ENCODE measurements around the gene ARRB1.
A peak's percentile ranks its signal among the peaks of the same experiment; 100 is the strongest.
"Not testable (repeated sequence)": the region's sequence is repeated elsewhere in the genome, so short reads cannot be mapped to it uniquely, and the experiment has no call there.

ARRB1 gene

DNA sequence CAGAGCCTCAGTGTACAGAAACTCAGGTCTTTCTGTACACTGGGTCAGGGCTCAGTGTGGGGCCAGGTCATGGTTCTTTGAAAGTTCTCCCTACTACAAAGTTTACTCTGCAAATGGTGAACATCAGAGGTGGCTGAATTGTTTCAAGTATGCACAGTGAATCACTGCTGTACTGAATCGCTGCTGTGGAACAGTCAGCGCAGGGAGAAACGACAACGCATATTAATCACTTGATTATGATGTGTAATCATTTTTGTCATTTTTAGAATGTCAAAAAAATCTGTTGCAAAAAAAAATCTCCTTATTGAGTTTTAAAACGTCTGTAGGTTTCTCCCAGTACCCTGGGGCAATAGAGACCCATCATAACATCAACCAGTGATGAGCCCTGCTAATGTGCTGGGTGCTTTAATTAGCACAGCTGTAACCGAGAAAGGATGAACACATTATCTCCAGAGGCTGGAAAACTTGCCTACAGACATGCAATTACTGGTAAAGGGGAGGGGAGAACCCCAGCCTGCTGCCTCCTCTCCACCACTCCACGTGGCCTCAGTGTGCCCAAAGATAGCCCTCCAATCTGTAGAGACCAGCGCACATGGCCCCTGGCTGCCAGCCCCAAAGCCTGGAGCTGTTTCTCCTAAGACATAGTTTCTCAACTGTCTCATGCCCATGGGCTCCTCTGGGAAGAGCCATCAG lies 12.8 kb downstream of the ARRB1 start:
- Histone ChIP-seq H3K4me1 (ENCODE audit: control insufficient read depth, insufficient read depth, low read length) (peaks cover 24% of the 10 kb centered on the region), H3K9me3 (ENCODE audit: control insufficient read depth, insufficient read depth, low read length) (no peaks in the 10 kb centered on the region), H3K4me3 (ENCODE audit: low read depth, low read length) (no peak overlapping the region), H3K36me3 (ENCODE audit: control insufficient read depth, insufficient read depth, low read length) (no peaks in the 10 kb centered on the region), H3K9ac (ENCODE audit: low read depth, low read length) (no peak overlapping the region), H3K27me3 (ENCODE audit: control insufficient read depth, insufficient read depth, low read length) (no peaks in the 10 kb centered on the region)

DNA sequence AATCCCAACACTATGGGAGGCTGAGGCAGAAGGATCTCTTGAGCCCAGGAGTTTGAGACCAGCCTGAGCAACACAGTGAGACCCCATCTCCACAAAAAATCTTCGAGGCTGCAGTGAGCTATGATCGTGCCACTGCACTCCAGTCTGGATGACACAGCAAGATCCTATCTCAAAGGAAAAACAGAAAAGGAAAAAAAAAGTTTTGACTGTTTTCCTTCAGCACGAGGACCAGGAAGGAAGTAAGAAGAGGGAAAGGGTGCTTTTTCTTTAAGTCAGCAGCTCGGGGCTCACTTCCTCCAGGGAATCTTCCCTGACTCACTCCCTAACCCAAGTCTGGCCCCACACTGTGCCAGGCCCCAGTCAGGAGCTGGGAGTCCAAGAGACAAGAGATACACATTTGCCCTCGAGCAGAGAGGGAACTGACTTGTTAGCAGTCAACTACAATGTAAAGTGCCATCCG lies 14.2 kb downstream of the ARRB1 start:
- H3K27me3 ChIP-seq (ENCODE audit: control insufficient read depth, insufficient read depth, low read length) = no peaks in the 10 kb centered on the region
- H3K4me3 ChIP-seq (ENCODE audit: low read depth, low read length) = no peak overlapping the region
- H3K9ac ChIP-seq (ENCODE audit: low read depth, low read length) = no peak overlapping the region
- H3K9me3 ChIP-seq (ENCODE audit: control insufficient read depth, insufficient read depth, low read length) = no peaks in the 10 kb centered on the region
- no peaks in the 10 kb centered on the region for H3K36me3 ChIP-seq (ENCODE audit: control insufficient read depth, insufficient read depth, low read length)
- peaks cover 19% of the 10 kb centered on the region for H3K4me1 ChIP-seq (ENCODE audit: control insufficient read depth, insufficient read depth, low read length)

DNA sequence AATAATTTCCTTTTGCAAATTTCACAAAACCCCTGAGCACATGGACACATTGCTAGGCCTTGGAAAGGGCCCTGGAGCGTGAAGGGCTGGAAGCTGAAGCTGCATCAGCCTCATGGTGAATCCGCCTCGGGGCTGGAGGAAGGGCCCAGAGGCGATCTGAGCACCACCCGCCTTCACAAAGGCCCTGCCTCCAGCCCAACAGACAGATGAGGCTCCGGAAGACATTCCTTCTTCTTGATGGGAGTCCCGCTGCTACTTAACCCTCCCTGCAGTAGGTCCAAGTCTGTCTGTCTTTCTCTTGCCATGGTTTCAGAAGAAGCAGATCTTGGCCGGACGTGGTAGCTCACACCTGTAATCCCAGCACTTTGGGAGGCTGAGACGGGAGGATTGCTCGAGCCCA lies 16.5 kb downstream of the ARRB1 start:
- no peaks in the 10 kb centered on the region for H3K27me3 ChIP-seq (ENCODE audit: control insufficient read depth, insufficient read depth, low read length)
- H3K9me3 ChIP-seq (ENCODE audit: control insufficient read depth, insufficient read depth, low read length) = no peaks in the 10 kb centered on the region
- no peak overlapping the region for H3K4me3 ChIP-seq (ENCODE audit: low read depth, low read length)
- no peaks in the 10 kb centered on the region for H3K36me3 ChIP-seq (ENCODE audit: control insufficient read depth, insufficient read depth, low read length)
- H3K9ac ChIP-seq (ENCODE audit: low read depth, low read length) = no peak overlapping the region
- peaks cover 14% of the 10 kb centered on the region for H3K4me1 ChIP-seq (ENCODE audit: control insufficient read depth, insufficient read depth, low read length)

DNA sequence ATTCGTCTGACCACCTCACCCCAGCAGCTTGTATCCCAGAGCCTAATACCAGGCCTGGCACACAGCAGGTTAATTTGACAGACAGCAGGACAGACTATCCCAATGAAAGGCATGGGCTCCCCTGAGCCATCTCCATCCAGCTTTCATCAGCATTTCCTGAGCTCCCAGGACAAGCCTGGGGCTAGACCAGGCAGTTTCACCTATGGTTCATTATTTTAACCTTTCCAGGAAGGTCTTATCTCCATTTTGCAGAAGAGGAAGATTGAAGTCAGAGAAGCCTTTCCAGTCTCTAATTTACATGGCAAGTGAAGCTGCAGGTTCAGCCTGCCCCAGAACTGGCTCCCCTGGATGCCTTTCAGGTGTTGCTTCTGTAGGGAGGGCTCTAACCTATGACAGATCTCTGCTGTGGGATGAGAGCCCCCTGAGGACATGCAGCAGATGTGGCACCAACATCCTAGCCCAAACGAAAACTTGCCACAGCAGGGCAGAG lies 17.0 kb downstream of the ARRB1 start:
- Histone ChIP-seq H3K4me3 (ENCODE audit: low read depth, low read length) (no peak overlapping the region), H3K9me3 (ENCODE audit: control insufficient read depth, insufficient read depth, low read length) (no peaks in the 10 kb centered on the region), H3K27me3 (ENCODE audit: control insufficient read depth, insufficient read depth, low read length) (no peaks in the 10 kb centered on the region), H3K36me3 (ENCODE audit: control insufficient read depth, insufficient read depth, low read length) (no peaks in the 10 kb centered on the region), H3K4me1 (ENCODE audit: control insufficient read depth, insufficient read depth, low read length) (peaks cover 15% of the 10 kb centered on the region), H3K9ac (ENCODE audit: low read depth, low read length) (no peak overlapping the region)

DNA sequence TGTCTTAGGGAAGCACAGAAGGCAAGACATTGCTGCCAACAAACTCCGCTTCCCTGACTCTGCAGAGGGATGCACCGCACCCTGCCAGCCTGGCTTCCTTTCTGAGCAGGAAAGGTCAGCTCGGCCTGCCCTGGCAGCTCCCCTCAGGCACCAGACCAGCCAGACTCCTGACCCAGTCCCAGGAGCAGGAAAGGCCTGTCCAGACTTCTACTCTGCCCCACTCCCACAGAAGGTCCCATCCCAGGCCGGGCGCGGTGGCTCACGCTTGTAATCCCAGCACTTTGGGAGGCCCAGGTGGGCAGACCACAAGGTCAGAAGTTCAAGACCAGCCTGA lies 17.7 kb downstream of the ARRB1 start:
- H3K27me3 ChIP-seq (ENCODE audit: control insufficient read depth, insufficient read depth, low read length) = no peaks in the 10 kb centered on the region
- no peak overlapping the region for H3K9ac ChIP-seq (ENCODE audit: low read depth, low read length)
- no peaks in the 10 kb centered on the region for H3K36me3 ChIP-seq (ENCODE audit: control insufficient read depth, insufficient read depth, low read length)
- no peak overlapping the region for H3K4me3 ChIP-seq (ENCODE audit: low read depth, low read length)
- H3K4me1 ChIP-seq (ENCODE audit: control insufficient read depth, insufficient read depth, low read length) = peaks cover 15% of the 10 kb centered on the region
- no peaks in the 10 kb centered on the region for H3K9me3 ChIP-seq (ENCODE audit: control insufficient read depth, insufficient read depth, low read length)

DNA sequence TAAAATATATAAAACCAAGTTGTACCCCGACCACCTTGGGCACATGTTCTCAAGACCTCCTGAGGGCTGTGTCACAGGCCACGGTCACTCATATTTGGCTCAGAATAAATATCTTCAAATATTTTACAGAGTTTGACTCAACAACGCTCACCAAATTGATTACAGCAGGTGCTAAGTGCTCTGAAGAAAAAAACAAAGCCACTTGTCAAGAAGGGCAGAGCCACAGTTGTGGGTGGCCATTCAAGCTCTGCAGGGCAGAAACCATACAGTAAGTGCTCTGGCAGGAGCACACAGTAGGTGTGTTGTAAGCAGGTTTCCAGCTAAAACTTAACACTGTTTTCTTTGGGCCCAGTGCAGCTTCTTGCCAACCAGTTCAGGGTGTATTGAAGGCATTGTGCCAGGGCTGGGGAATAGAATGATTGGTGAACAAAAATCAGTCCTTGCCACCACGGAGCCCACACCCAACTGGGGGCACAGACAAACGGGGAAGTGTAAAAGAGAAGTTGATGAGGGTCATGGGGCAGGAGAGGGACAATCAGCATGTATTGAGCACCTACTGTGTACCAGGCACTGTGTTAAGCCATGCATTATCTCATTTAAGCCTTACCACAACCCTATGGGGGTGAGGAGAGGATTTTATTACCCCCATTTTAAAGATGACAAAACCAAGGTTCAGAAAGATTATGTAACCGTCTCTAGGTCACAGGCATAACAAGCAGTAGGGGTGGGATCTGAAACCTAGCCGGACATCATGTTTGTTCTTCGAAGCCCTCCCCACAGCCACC lies 18.2 kb downstream of the ARRB1 start:
- H3K4me1 ChIP-seq (ENCODE audit: control insufficient read depth, insufficient read depth, low read length) = peaks cover 15% of the 10 kb centered on the region
- H3K9ac ChIP-seq (ENCODE audit: low read depth, low read length) = no peak overlapping the region
- no peaks in the 10 kb centered on the region for H3K27me3 ChIP-seq (ENCODE audit: control insufficient read depth, insufficient read depth, low read length)

DNA sequence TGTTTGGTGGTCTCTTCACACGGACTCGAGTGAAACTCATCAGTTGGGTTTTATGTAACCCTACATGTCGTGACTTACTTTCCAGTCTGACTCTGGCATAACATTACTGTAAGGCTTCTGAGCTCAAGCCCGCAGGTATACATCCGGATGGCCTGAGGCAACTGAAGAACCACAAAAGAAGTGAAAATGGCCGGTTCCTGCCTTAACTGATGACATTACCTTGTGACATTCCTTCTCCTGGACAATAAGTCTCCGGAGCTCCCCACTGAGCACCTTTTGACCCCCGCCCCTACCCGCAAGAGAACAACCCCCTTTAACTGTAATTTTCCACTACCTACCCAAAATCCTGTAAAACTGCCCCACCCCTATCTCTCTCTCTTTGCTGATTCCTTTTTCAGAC lies 19.7 kb downstream of the ARRB1 start:
- H3K9me3 ChIP-seq (ENCODE audit: control insufficient read depth, insufficient read depth, low read length); H3K4me3 ChIP-seq (ENCODE audit: low read depth, low read length); H3K9ac ChIP-seq (ENCODE audit: low read depth, low read length); H3K36me3 ChIP-seq (ENCODE audit: control insufficient read depth, insufficient read depth, low read length); H3K27me3 ChIP-seq (ENCODE audit: control insufficient read depth, insufficient read depth, low read length): not testable (repeated sequence)
- H3K4me1 ChIP-seq (ENCODE audit: control insufficient read depth, insufficient read depth, low read length) = peaks cover 15% of the 10 kb centered on the region

More for the DNA sequence above, 18.2 kb downstream of the ARRB1 start:
- Histone ChIP-seq H3K36me3 (ENCODE audit: control insufficient read depth, insufficient read depth, low read length) (no peaks in the 10 kb centered on the region), H3K4me3 (ENCODE audit: low read depth, low read length) (no peak overlapping the region), H3K9me3 (ENCODE audit: control insufficient read depth, insufficient read depth, low read length) (no peaks in the 10 kb centered on the region)

DNA sequence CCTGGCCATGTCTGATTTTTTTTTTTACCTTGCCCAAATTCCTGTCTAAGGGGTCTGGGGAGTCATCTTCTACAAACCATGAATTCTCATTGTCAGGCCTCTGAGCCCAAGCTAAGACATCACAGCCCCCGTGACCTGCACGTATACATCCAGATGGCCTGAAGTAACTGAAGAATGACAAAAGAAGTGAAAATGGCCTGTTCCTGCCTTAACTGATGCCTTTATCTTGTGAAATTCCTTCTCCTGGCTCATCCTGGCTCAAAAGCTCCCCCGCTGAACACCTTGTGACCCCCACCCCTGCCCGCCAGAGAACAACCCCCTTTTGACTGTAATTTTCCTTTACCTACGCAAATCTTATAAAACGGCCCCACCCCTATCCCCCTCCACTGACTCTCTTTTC lies 20.2 kb downstream of the ARRB1 start:
- H3K36me3 ChIP-seq (ENCODE audit: control insufficient read depth, insufficient read depth, low read length); H3K4me3 ChIP-seq (ENCODE audit: low read depth, low read length); H3K27me3 ChIP-seq (ENCODE audit: control insufficient read depth, insufficient read depth, low read length); H3K9ac ChIP-seq (ENCODE audit: low read depth, low read length); H3K9me3 ChIP-seq (ENCODE audit: control insufficient read depth, insufficient read depth, low read length): not testable (repeated sequence)
- H3K4me1 ChIP-seq (ENCODE audit: control insufficient read depth, insufficient read depth, low read length) = peaks cover 15% of the 10 kb centered on the region

DNA sequence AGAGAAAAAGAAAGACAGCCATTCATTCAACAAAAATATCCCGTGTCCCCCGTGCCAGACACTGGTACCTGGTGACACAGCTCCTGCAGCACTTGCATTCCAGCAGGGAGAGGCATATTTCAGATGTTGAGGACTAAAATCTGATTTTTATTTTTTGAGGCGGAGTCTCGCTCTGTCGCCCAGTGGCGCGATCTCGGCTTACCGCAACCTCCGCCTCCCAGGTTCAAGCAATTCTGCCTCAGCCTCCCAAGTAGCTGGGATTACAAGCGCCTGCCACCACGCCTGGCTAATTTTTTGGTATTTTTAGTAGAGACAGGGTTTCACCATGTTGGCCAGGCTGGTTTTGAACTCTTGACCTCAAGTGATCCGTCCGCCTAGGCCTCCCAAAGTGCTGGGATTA lies 20.6 kb downstream of the ARRB1 start:
- not testable (repeated sequence) for H3K4me3 ChIP-seq (ENCODE audit: low read depth, low read length); H3K9me3 ChIP-seq (ENCODE audit: control insufficient read depth, insufficient read depth, low read length); H3K9ac ChIP-seq (ENCODE audit: low read depth, low read length); H3K36me3 ChIP-seq (ENCODE audit: control insufficient read depth, insufficient read depth, low read length); H3K27me3 ChIP-seq (ENCODE audit: control insufficient read depth, insufficient read depth, low read length)
- peaks cover 15% of the 10 kb centered on the region for H3K4me1 ChIP-seq (ENCODE audit: control insufficient read depth, insufficient read depth, low read length)

DNA sequence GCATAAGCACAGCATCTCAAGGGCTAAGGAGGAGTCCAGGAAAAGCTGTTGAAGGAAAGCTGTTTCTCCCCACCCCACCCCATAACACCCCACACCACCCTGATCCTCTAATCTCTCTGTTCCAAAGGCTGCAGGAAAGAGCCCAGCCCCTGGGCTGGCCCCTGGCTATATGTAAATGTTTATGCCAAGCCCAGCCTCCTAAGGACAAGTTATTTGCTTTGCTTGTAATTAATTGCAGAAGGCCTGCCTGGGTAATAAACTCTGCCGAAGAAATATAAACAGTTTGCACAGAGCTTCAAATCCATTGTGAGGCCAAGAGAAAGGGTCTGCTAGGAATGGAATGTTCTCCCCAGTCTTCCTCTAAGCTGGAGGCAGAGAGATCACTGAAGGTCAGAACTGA lies 21.2 kb downstream of the ARRB1 start:
- H3K4me3 ChIP-seq (ENCODE audit: low read depth, low read length) = no peak overlapping the region
- H3K27me3 ChIP-seq (ENCODE audit: control insufficient read depth, insufficient read depth, low read length) = no peaks in the 10 kb centered on the region
- H3K4me1 ChIP-seq (ENCODE audit: control insufficient read depth, insufficient read depth, low read length) = peaks cover 15% of the 10 kb centered on the region
- H3K36me3 ChIP-seq (ENCODE audit: control insufficient read depth, insufficient read depth, low read length) = no peaks in the 10 kb centered on the region
- peak overlapping the region; percentile 39 for H3K9ac ChIP-seq (ENCODE audit: low read depth, low read length)
- no peaks in the 10 kb centered on the region for H3K9me3 ChIP-seq (ENCODE audit: control insufficient read depth, insufficient read depth, low read length)

DNA sequence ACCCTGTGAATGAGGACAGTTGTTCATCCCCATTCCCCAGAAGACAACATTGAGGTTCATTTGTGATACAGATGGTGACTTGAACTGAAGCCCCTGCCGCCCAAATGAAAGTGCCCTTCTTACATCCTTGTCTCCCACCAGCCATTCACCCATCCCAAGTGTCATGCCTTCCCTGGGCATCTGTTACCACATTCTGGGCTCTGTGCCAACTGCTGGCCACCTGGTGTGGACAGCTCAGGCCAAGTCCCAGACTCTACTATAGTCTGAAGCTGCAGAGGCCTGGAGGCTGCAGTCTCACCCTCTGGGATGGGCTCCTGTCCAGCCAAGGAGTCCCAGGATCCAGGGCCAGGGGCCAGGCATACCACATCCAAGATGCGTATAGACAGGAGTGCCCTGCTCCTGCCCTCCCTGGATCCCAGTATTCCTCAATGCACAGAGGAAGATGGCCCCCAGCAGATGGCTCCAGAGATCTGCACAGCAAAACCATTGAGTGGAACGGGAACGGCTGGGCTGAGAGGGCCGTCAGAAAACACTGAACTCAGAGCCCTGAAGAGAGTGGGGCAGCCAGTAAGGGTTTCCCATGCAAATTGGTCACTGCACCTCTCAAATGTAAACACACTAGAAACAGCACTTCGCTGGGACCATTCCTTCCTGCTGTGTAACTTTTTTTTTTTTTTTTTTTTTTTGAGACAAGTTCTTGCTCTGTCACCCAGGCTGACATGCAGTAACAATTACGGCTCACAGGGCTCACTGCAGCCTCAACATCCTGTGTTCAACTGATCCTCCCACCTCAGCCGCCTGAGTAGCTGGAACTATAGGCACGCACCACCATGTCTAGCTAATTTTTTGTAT lies 22.8 kb downstream of the ARRB1 start:
- H3K9ac ChIP-seq (ENCODE audit: low read depth, low read length) = no peak overlapping the region
- H3K4me3 ChIP-seq (ENCODE audit: low read depth, low read length) = no peak overlapping the region
- H3K9me3 ChIP-seq (ENCODE audit: control insufficient read depth, insufficient read depth, low read length) = no peaks in the 10 kb centered on the region
- H3K4me1 ChIP-seq (ENCODE audit: control insufficient read depth, insufficient read depth, low read length) = peaks cover 13% of the 10 kb centered on the region
- H3K36me3 ChIP-seq (ENCODE audit: control insufficient read depth, insufficient read depth, low read length) = no peaks in the 10 kb centered on the region
- H3K27me3 ChIP-seq (ENCODE audit: control insufficient read depth, insufficient read depth, low read length) = no peaks in the 10 kb centered on the region
